ENCODE data around the gene GALNT10.

The GALNT10 gene

GRCh38 chr5:154157483-154158378, 32.8 kb upstream of the GALNT10 start:
- no peak for DNase-seq (ENCODE audit: low spot score)
- peak; percentile 40 for TF ChIP-seq CTCF (IDR thresholded peaks at IDR 0.05; ENCODE audit: extremely low read depth, insufficient read depth, missing control alignments)
- in situ Hi-C loops (cut with MboI; ENCODE audit: low pct_unique_long_range_greater_than_20kb, low sequenced_read_pairs, unreplicated experiment): no loop called here

GRCh38 chr5:154158379-154158737, 32.2 kb upstream of the GALNT10 start:
- in situ Hi-C loops (cut with MboI; ENCODE audit: low pct_unique_long_range_greater_than_20kb, low sequenced_read_pairs, unreplicated experiment): no loop called here

GRCh38 chr5:154159343-154159742, 31.2 kb upstream of the GALNT10 start:
- no peak for TF ChIP-seq CTCF (IDR thresholded peaks at IDR 0.05; ENCODE audit: extremely low read depth, insufficient read depth, missing control alignments)
- DNase-seq (ENCODE audit: low spot score): no peak
- in situ Hi-C loops (cut with MboI; ENCODE audit: low pct_unique_long_range_greater_than_20kb, low sequenced_read_pairs, unreplicated experiment): no loop called here

More at GRCh38 chr5:154158379-154158737, 32.2 kb upstream of the GALNT10 start:
- no peak for DNase-seq (ENCODE audit: low spot score)
- TF ChIP-seq CTCF (IDR thresholded peaks at IDR 0.05; ENCODE audit: extremely low read depth, insufficient read depth, missing control alignments): no peak

GRCh38 chr5:154162539-154163151, 27.9 kb upstream of the GALNT10 start:
- DNase-seq (ENCODE audit: low spot score): no peak
- no peak for TF ChIP-seq CTCF (IDR thresholded peaks at IDR 0.05; ENCODE audit: extremely low read depth, insufficient read depth, missing control alignments)
- in situ Hi-C loops (cut with MboI; ENCODE audit: low pct_unique_long_range_greater_than_20kb, low sequenced_read_pairs, unreplicated experiment): no loop called here

- in situ Hi-C loops (cut with MboI; ENCODE audit: low pct_unique_long_range_greater_than_20kb, low sequenced_read_pairs, unreplicated experiment): no loop called here
- DNase-seq (ENCODE audit: low spot score): no peak
Observed at GRCh38 chr5:154163327-154164248, 26.9 kb upstream of the GALNT10 start.

More at GRCh38 chr5:154163327-154164248, 26.9 kb upstream of the GALNT10 start:
- TF ChIP-seq CTCF (IDR thresholded peaks at IDR 0.05; ENCODE audit: extremely low read depth, insufficient read depth, missing control alignments): no peak

Data from GM13977 (cell line).